ENCODE results near the gene KNDC1. TPM values are rescaled to one million over a fixed set of nuclear protein-coding genes. Genes with fewer than 3 reads are reported as not detected.

Gene KNDC1
- polyA plus RNA-seq, 1 donor (not counting 4 experiments of a cell fraction or from before 2014, with no cell fraction given): 0.20 TPM

DNA sequence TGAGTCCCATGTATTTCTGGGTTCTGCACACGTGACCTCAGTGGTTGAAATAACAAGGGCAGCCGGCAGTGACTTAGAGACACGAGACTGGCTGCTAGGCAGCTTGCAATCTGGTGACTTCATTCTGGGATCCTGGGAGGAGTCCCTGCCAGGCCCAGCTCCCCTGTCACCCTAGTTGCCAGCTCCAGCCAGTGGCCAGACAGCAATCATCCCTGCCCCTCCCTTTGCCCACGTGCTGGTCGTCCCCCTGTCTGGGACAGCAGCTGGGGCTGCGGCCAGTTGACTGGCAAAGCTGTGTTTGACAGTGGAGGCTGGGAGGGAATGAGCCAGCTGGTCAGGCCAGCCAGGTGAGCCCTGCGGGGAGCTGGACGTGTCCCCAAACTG lies 42.3 kb upstream of the KNDC1 start:
- Histone ChIP-seq H3K4me3 (ENCODE audit: control insufficient read depth in 2 of 3, extremely low read depth in 1 of 3, insufficient read depth in 2 of 3, low read depth in 1 of 3, low read length in 3 of 3) (no peak overlapping the region), H3K9me3 (ENCODE audit: control insufficient read depth, low read depth, low read length) (peaks cover 16% of the 10 kb centered on the region), H3K36me3 (ENCODE audit: control insufficient read depth in 2 of 2, extremely low read depth in 1 of 2, insufficient read depth in 2 of 2, low read length in 2 of 2) (no peaks in the 10 kb centered on the region), H4K20me1 (ENCODE audit: control insufficient read depth, extremely low read depth, insufficient read depth, low read length) (no peaks in the 10 kb centered on the region), H3K4me2 (ENCODE audit: control insufficient read depth, extremely low read depth, insufficient read depth, low read depth, low read length) (no peak overlapping the region), H3K9ac (ENCODE audit: control insufficient read depth, extremely low read depth, insufficient read depth, low read length) (no peak overlapping the region), H3K27me3 (ENCODE audit: control insufficient read depth, extremely low read depth, insufficient read depth, low read length) (no peaks in the 10 kb centered on the region), H3K9me1 (ENCODE audit: control insufficient read depth, extremely low read depth, insufficient read depth, low read length) (no peaks in the 10 kb centered on the region), H3K4me1 (ENCODE audit: control insufficient read depth, extremely low read depth, insufficient read depth, low read length) (no peaks in the 10 kb centered on the region), H3K27ac (ENCODE audit: control insufficient read depth, insufficient read depth, low read length) (no peak overlapping the region), H3K79me2 (ENCODE audit: control insufficient read depth, insufficient read depth, low read length) (no peaks in the 10 kb centered on the region), H2AFZ (ENCODE audit: control insufficient read depth, low read length) (no peak overlapping the region)
- TF ChIP-seq, protein P1, sequence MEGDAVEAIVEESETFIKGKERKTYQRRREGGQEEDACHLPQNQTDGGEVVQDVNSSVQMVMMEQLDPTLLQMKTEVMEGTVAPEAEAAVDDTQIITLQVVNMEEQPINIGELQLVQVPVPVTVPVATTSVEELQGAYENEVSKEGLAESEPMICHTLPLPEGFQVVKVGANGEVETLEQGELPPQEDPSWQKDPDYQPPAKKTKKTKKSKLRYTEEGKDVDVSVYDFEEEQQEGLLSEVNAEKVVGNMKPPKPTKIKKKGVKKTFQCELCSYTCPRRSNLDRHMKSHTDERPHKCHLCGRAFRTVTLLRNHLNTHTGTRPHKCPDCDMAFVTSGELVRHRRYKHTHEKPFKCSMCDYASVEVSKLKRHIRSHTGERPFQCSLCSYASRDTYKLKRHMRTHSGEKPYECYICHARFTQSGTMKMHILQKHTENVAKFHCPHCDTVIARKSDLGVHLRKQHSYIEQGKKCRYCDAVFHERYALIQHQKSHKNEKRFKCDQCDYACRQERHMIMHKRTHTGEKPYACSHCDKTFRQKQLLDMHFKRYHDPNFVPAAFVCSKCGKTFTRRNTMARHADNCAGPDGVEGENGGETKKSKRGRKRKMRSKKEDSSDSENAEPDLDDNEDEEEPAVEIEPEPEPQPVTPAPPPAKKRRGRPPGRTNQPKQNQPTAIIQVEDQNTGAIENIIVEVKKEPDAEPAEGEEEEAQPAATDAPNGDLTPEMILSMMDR (optimal IDR thresholded peaks at IDR 0.05 in 1 of 3, IDR thresholded peaks at IDR 0.05 in 1 of 3, conservative IDR thresholded peaks at IDR 0.05 in 1 of 3; ENCODE audit: extremely low read depth in 1 of 3, insufficient read depth in 2 of 3, low read length in 3 of 3): no peak
- TF ChIP-seq EZH2 (IDR thresholded peaks at IDR 0.05; ENCODE audit: low read length): no peak
- FAIRE-seq (no peak), DNase-seq (ENCODE audit: low read depth, low spot score) (no peak)
- dilution Hi-C loops (cut with MboI; ENCODE audit: extremely low pct_ligation_motif_present, low sequenced_read_pairs): no loop called here

DNA sequence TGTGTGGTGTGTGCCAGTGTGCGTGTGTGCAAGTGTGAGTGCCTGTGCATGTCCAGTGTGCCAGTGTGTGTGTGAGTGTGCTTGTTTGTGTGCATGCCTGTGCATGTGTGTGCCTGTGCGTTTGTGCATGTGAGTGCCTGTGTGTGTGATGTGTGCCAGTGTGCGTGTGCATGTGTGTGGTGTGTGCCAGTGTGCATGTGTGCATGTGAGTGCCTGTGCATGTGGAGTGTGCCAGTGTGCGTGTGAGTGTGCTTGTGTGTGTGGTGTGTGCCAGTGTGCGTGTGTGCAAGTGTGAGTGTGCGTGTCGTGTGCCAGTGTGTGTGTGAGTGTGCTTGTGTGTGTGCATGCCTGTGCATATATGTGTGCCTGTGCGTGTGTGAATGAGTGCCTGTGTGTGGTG lies 38.5 kb upstream of the KNDC1 start:
- Histone ChIP-seq H3K9me1 (ENCODE audit: control insufficient read depth, extremely low read depth, insufficient read depth, low read length) (no peaks in the 10 kb centered on the region), H3K4me2 (ENCODE audit: control insufficient read depth, extremely low read depth, insufficient read depth, low read depth, low read length) (no peak overlapping the region), H3K4me3 (ENCODE audit: control insufficient read depth in 2 of 3, extremely low read depth in 1 of 3, insufficient read depth in 2 of 3, low read depth in 1 of 3, low read length in 3 of 3) (no peak overlapping the region), H3K79me2 (ENCODE audit: control insufficient read depth, insufficient read depth, low read length) (no peaks in the 10 kb centered on the region), H3K9ac (ENCODE audit: control insufficient read depth, extremely low read depth, insufficient read depth, low read length) (no peak overlapping the region), H3K27ac (ENCODE audit: control insufficient read depth, insufficient read depth, low read length) (no peak overlapping the region), H3K36me3 (ENCODE audit: control insufficient read depth in 2 of 2, extremely low read depth in 1 of 2, insufficient read depth in 2 of 2, low read length in 2 of 2) (no peaks in the 10 kb centered on the region), H2AFZ (ENCODE audit: control insufficient read depth, low read length) (no peak overlapping the region), H4K20me1 (ENCODE audit: control insufficient read depth, extremely low read depth, insufficient read depth, low read length) (no peaks in the 10 kb centered on the region), H3K27me3 (ENCODE audit: control insufficient read depth, extremely low read depth, insufficient read depth, low read length) (no peaks in the 10 kb centered on the region), H3K9me3 (ENCODE audit: control insufficient read depth, low read depth, low read length) (peaks cover 13% of the 10 kb centered on the region), H3K4me1 (ENCODE audit: control insufficient read depth, extremely low read depth, insufficient read depth, low read length) (no peaks in the 10 kb centered on the region)
- FAIRE-seq (no peak), DNase-seq (ENCODE audit: low read depth, low spot score) (no peak)
- TF ChIP-seq, protein P1 (optimal IDR thresholded peaks at IDR 0.05 in 1 of 3, IDR thresholded peaks at IDR 0.05 in 1 of 3, conservative IDR thresholded peaks at IDR 0.05 in 1 of 3; ENCODE audit: extremely low read depth in 1 of 3, insufficient read depth in 2 of 3, low read length in 3 of 3): no peak
- TF ChIP-seq EZH2 (IDR thresholded peaks at IDR 0.05; ENCODE audit: low read length): no peak
- dilution Hi-C loops (cut with MboI; ENCODE audit: extremely low pct_ligation_motif_present, low sequenced_read_pairs): no loop called here
